H1 (cell line): ENCODE results near the gene AP2A1. TPM values are rescaled to one million over a fixed set of nuclear protein-coding genes. Genes with fewer than 3 reads are reported as not detected.

ENCODE experiments used
- CBX5 ChIP-seq: fragments of 300-800, 300-1000 bp; sonication (generic); IDR thresholded peaks from 2 replicates; pipeline ENCODE4 v1.7.1; 2016; ENCODE audit warnings: antibody characterized with exemption, low read length, low read depth
- CHD1 ChIP-seq: IDR thresholded peaks from 2 replicates; pipeline ENCODE4 v1.6.1; 2012; ENCODE audit warnings: low read depth, low read length, improper control_type of control experiment
- SIN3A ChIP-seq, 2 experiments: IDR thresholded peaks in 1 of 2; conservative IDR thresholded peaks in 1 of 2; 2 replicates each; pipeline ENCODE4 v1.6.1; 2011 to 2012; ENCODE audit warnings: low read length in 2 of 2, improper control_type of control experiment in 1 of 2, low read depth in 1 of 2, mild to moderate bottlenecking in 1 of 2
- SP4 ChIP-seq: IDR thresholded peaks from 2 replicates; pipeline ENCODE4 v1.6.1; 2012; ENCODE audit warnings: low read length, inconsistent platforms
- polyA plus RNA-seq, 7 experiments: library from polyadenylated mRNA; depleted of rRNA in 3 of 7; stranded (reverse) in 5 of 7; unstranded in 2 of 7; fragments of >200 nt in 5 of 7; fragments of 200-250 nt in 2 of 7; gene quantifications; 1 replicate in 5 of 7; 2 replicates in 1 of 7; 4 replicates in 1 of 7; pipeline versions ENCODE4 v1.2.1 to v1.2.3, GENCODE V29; 2011 to 2013; ENCODE audit warnings: missing spikeins in 2 of 7, mixed read lengths in 2 of 7
- total RNA-seq: library from RNA; stranded (reverse); fragmentation: NEBNext Ultra II Directional; extraction: Animal tissue kit (Norgen Biotek cat#: 25700); gene quantifications from 2 replicates; pipeline ENCODE4 v1.2.1, GENCODE V29; 2021
- TF ChIP-seq, protein P1 (sequence below): IDR thresholded peaks from 2 replicates; pipeline ENCODE4 v1.6.1; 2011; ENCODE audit warnings: low read depth, mild to moderate bottlenecking, low read length; ENCODE audit not compliant: insufficient read depth

AP2A1 gene
- total and polyA plus RNA-seq, 2 of the 8 experiments (the other 6 are each of a cell fraction or from before 2014, with no cell fraction given), result 105 to 106 TPM

DNA sequence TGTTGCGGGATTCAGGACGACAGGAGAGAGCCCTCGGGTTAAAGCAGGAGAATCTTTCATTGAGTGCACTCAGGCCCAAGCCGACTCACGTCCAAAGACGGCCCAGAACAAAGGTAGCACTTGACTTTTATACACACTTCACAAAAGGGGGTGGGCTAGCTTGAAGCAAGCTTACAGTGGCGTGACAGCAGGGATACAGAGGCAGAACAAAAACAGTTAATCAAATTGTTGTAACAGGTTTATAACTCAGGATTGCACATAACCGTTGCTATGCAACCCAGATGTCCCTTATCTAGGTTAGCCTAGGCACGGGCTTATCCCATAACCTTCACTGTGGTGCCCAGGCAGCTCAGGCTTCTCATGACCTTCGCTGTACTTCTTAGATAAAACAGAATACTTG is 53.3 kb downstream of the AP2A1 start (continued):
- TF ChIP-seq, protein P1, sequence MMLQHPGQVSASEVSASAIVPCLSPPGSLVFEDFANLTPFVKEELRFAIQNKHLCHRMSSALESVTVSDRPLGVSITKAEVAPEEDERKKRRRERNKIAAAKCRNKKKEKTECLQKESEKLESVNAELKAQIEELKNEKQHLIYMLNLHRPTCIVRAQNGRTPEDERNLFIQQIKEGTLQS, result no peak
- TF ChIP-seq SIN3A (conservative IDR thresholded peaks at IDR 0.05 in 1 of 2, IDR thresholded peaks at IDR 0.05 in 1 of 2; ENCODE audit: low read depth in 1 of 2, low read length in 2 of 2) (no peak), CHD1 (no peak), CBX5 (no peak), SP4 (no peak)
